Activated CD8-positive, alpha-beta memory T cell treated with anti-CD3 and anti-CD28 coated beads, Interleukin-2, amount 50 U/mL, for 48 hours (primary cell): ENCODE measurements around the gene GTSE1.

ENCODE experiments used
- DNase-seq: peaks from one replicate; pipeline ENCODE4 v3.0.0-alpha.2; 2020

GTSE1 gene

DNA sequence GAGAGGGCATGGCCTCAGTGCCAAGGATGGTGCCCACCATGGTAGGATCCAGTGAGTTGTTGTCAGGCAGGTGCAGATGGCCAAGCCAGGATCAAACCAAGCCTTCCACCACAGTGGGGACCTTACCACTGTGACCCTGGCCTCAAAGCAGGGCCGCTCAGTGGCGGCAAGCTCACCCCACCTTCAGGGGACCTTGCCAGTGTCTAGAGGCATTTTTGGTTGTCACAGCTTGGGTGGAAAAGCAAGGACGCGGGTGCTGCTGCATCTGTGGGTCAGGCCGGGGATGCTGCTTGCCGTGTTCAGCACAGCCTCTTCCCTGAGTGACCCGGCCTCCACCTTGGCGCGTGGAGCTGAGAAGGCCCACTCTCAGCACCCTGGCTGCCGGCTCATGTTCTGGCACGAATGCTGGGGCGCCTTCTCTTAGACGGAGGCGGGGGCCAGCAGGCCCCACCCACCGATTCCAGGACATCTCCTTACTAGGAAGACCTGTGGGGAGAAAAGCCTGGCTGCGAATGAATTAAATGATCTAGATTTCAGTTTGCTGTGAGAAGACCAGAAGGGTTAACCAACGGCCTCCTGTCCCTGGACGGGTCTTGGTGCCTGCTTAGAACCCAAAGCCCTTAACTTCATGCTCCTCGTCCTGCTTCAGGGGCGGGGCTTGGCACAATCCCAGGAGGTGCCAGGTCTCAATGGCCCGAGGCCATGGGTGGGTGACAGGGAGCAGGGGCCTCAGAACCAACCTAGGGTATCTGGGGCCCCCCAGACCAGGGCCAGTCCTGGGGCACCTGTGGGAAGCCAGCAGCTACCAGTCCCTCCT, 57.7 kb downstream of the GTSE1 start:
- DNase-seq: no peak

DNA sequence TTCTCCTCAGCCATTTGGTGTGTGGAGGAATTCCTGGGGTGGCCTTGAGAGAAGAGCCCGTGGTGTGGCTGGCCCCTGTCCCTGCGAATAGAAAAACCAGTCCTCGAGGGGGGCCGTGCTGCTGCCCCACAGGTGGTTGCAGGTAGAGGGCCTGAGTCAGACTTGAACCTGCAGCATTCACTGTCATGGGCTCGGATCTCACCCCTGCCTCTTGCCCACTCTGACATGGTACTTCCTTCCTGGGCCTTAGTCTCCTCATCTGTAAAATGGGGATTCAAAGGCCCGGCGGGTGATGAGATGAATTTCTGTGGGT, 58.3 kb downstream of the GTSE1 start:
- no peak for DNase-seq

DNA sequence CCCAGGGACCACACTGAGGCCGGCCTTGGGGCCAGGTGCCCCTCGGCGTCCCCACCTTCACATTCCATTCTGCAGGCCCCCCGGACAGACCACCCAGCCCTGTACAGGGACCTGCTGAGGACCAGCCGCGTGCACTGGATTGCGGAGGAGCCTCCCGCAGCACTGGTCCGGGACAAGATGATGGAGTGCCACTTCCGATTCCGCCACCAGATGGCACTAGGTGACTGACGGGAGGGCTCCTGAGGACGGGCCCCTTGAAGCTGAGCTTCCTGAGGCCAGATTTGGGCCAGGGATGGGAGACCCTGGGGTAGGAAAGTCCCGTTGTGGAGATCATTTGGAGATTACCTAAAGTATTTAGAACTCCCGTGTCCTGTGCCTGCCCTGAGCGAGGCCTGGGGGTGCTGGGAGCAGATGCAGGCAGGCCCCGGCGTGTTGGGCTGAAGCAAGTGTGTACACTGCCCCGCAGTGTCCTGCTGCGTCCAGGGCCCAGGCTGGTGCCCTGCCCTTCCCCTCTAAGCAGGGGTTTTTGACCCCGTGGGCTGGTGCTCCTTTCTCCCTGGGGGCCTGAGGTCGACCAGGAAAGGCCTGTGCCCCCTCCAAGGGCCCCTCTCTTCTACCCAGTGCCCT, 58.8 kb downstream of the GTSE1 start:
- DNase-seq: peak; percentile 84

DNA sequence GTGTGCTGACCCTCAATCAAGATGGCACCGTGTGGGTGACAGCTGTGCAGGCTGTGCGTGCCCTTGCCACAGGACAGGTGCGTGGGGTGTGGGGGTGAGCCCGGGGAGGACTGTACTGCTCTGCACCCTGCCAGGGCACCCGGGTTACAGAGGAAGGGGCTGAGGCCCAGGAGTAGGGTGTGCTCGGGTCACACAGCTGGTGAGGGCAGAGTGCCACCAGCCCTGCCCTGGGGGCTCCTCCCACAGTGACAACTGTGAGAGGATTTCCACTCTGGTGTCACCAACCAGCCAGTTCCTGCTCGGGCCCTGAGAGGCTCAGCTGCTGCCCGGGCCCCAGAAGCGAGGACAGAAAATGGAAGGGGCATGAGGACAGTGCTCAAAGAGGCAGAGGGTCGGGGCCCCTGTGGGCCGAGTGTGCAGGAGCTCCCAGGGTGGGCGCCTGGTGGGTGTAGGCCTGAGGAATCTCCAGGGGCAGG, 59.4 kb downstream of the GTSE1 start:
- no peak for DNase-seq

DNA sequence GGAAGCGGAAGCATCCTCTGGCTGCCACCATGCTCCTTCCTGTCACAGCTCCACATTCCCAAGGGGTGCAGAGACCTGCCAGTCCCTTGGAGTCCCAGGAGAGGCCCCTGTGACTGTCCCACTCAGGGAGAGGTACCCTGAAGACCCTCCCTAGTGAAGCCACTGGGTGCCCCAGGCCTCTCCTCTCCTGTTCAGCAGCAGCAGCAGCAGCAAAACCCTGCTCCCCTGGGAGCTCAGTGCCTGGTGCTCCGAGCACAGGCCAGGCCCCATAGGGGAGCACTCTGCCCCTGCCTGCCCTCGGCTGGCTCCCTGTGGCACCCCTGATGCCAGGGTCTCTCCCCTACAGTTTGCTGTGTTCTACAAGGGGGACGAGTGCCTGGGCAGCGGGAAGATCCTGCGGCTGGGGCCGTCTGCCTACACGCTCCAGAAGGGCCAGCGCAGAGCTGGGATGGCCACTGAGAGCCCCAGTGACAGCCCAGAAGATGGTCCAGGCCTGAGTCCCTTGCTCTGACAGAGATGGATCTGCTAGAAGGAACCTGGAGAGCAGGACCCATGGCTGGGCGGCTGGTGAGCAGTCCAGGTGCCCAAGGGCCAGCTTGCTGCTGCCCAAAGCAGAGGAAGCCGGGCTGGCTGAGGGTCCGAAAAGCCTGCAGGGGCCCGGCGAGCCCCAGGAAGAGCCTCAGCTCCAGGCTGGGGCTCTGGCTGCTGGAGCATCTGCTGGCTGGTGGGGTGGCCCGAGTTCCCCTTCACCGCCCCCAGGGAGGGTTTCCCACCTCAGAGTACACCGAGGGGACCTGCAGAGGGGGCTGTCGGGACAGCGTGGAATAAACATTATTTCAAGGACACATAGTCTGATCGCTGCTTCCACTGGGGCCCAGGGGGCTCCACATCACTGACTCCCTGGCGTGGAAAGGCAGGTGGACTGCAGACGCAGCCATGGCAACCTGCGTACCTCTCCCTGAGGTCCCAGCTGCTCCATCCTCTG, 60.1 kb downstream of the GTSE1 start:
- DNase-seq: no peak

DNA sequence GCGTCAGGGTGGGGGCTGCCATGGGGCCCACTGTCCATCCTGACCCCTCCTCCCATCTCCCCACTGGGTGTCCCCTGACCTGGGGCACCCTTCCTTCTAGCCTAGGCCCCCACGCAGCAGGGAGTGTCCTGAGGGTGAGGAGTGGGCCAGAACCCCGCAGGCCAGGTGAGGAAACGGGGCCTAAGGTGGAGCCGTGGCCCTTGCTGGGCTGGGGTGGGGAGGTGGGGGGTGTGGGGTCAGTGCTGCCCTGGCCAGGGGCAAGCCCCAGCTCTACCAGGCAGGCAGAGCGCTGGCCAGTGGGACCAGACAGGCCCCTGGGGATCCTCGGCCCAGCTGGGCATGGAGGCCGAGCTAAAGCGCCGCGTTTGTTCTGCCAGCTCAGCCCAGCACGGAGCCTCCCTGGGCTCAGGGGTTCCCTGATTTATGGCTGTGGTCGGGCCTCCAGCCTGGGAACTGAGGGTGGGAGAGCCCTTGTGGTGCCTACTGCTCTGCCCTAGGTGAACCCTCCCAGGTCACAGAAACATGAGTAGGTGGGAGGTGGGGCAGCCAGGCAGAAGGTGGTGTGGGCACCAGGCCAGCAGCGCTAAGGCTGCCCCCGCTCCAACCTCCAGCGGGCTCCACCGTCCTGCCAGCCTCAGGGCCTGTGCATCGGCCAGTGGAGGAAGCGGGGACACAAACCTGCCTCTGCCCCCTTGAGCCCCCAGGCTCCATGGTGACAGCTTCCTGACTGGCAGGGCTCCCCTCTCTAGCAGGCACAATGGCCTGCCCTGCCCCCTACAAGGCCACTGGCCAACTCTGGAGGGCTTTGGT, 61.2 kb downstream of the GTSE1 start:
- no peak for DNase-seq

DNA sequence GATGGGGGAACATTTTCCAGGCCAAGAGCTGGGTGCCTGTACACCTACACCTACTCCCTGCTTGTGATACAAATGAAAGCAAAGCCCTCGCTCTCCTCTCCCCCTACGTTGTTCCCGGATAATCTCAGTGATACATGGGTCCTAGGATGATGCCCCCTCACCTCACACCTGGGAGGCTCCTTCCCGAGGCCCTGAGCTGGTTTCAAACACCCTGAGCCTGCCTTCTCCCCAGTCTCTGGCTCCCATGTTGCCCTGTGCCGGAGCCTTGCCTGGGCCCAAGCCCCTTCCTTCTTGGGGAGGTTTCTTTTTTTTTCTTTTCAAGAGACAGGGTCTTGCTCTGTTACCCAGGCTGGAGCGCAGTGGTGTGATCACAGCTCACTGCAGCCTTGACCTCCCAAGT, 62.1 kb downstream of the GTSE1 start:
- no peak for DNase-seq

DNA sequence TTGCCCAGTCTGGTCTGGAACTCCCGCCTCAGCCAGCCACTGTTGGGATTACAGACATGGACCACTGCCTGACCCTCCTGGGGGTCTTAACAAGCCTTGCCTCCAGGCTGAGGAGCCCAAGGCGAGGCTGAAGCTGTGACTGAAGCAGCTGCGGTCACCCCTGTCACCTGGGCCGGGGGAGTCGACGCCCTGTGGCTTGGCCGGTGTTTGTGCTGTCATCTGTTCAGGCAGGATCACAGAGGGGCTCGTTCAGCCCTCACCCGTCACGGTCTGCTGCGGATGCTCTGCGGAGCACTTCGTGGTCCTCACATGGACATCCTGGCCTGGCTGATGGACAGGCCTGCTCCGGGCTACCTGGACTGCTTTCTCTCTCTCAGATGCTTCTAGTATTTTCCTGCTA, 62.7 kb downstream of the GTSE1 start:
- DNase-seq: no peak

DNA sequence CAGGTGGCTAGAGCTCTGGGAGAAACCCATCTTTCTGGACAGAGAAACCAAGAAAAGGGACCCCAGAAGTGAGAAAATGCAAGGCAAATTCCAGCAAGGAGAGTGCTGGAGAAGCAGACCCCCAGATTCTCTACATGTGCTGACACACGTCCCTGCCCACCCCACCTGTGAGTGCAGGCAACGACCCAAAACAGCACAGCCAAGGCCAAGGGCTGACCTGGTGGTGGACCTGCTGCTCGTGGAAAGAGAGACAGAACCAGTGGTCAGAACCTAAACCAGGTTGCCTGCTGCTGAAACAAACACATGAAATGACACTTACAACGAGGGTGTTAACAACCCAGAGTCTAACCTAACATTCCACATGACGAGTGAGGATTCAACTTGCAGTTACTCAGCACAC, 63.4 kb downstream of the GTSE1 start:
- no peak for DNase-seq

DNA sequence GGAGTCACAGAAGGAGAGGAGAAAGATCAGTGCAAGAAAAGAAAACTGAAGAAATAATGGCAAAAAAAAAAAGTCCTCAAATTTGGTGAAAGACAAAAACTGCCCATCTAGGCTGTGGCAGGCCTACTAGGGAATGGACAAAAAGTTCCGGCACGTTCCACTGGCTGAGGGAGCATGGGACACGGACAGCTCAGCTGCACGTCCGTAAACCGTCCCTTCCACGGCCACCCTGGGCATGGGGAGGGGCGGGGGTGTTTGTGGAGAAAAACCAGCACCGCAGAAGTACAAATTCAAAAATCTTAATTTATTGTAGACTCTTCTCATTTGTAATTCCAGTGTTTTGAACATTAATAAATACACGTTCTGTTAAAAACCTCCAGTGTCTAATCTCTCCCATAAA, 64.2 kb downstream of the GTSE1 start:
- DNase-seq: no peak

DNA sequence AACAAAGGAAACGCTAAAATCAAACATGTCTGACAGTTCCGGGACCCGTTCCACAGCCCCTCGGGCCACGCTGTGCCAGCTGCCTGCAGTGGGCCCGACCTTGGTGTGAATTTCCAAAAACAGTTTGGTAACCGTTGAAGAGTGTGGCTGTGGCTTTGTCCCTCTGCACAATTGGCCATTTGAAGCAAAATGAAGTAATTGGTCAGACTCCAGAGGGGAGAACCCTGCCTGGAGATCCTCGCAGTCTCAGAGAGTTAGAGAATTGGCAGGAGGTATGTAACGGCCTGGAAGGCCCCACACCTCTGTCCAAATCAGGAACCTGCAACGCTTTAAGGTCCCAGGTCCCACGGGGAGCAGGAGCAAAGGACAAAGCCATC, 65.1 kb downstream of the GTSE1 start:
- no peak for DNase-seq

DNA sequence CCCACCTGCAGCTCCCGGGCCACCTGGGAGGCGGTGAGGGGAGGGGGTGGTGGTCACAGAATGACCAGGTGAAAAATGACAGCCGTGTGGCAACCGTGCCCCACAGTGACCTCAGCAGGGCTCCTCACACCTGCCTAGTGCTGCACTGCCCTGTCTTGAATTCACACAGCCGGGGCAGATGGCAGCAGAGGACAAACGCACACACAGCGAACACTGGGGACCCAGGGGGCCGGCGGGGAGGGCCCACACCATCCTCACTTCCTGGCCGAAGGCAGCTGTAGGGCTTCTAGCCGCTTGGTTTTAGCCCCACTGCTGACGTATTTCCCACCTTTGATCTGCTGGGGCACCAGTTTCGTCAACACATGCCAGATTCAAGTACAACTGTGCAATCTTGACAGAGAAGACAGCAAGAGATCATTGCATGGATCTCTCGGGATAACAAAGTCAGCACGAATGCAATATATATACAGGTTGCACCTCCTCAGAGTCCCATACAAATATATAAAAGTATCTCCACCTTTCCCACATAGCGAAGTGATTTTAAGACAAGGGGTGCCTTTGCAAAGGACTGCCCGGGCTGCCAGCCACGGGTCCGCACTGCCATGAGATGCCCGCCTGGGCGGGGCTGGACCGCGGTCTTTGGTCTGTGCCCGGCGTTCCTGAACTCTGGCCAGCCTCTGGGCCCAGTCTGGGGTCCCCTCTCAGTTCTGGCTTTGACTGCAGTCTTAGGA, 65.7 kb downstream of the GTSE1 start:
- DNase-seq: no peak

DNA sequence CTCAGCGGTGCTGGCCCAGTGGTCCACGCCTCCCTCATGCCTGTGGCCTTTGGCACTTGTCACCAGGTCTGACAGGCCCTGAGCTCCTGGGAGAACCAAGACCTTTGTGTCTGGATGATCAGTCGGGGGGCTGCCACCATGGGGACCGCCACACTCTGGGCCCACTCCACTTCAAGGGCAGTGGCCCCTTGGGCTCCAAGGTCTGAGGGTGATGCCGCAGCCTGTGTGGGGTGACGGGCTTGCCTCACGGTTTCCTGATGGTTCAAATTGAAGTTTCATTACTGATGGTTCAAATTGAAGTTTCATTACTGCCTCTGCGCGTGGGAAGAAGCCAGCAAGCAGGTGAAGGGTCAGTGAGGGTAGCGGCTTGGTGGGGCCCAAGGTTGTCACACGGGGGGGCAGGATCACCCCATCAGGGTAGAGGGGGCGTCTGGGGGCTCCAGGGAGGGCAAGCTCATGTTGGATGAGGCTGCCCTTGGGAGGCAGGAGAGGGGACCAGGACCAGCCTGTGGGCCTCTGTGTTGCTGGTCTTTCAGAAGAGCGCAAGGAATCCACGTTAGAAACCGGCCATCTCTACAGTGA, 66.4 kb downstream of the GTSE1 start:
- no peak for DNase-seq

DNA sequence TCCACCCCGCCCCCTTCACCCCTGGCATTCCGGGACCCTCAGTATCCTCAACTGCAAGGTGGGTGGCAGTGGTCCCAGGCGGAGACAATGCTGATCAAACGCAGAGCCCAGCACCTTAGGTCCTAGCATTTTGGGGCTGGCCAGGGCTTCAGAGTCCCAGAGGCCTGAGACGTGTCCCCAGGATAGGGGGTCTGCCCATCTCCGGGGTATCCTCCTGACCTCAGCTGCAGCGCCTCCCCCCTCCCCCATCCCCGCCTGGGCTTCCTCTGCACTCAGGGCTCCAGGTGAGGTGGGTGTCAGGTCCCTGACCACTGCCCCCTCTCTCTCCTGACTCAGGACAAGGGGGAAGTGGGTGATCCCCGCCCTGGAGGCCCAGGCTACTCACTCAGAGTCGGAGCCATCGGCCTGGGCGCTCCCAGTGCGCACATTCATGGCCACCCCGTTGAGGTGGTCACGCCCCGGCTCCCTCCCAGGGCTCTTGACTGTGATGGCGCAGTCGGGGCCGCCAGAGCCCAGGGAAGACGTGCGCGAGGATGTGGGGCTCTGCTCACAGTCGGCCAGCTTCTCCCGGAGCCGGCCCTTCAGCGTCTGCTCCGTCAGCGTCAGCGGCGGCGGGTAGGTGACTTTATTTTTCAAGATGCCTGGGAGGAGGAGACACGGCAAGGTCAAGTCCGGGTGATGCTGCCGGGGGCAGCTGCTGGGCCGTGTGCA, 67.1 kb downstream of the GTSE1 start:
- DNase-seq: no peak

DNA sequence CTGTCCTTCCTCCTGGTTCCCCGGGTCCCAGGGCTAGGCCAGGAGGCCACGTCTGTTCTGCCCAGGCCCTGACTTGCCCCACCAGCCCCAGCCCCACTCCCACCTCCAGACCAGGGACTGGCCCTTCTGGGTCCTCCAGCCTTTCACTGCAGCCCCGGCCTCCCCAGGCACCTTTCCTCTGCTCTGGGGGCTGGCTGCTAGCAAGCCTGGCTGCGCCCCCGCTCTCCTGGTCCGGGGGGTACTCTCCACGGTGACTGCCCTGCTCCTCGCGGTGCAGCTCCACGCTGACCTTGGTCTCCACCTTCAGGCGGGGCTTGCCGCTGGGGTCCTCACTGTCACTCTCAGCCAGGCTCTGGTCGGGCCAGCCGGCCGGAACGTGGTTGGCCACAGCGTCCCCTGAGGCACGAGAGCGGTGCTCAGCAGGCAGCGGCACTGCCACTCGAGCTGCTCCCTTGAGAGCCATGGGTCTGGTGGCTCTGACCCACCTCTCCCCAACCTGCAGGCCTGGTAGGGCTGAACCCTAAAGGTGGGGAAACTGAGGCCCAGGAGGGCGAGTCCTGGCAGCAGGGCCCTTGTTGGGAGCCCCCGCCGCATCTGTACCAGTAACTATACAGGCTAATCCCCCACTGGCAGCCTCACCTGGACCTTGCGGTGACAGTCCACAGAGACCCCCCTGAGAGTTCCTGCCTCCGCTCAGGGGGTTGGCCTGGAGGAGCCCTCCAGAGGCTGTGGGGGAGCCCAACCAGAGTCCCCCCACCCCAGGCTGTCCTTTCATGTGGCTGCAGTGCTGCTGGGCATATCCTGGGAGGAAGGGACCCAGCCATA, 67.9 kb downstream of the GTSE1 start:
- DNase-seq: no peak

DNA sequence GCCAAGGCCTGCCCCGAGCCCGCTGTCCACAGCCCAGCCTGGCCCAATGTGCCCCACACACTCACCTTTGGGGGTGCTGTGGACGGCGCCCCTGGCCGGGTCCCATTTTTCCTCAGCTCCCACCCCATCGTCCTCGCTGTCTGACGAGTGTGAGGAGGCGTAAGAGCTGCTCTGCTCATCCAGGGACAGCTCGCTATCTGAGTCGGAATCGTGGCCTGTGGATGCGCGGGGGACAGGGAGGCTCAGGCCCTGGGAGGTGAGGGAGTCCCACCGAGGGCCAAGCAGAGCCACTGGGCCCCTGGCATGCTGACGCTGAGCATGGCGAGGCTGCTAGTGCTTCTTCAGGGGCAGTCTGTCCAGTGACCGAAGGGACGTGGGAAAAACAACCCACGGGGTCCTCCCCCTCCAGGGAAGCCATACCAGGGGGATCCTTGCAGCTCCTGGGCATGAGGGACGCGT, 68.5 kb downstream of the GTSE1 start:
- no peak for DNase-seq

DNA sequence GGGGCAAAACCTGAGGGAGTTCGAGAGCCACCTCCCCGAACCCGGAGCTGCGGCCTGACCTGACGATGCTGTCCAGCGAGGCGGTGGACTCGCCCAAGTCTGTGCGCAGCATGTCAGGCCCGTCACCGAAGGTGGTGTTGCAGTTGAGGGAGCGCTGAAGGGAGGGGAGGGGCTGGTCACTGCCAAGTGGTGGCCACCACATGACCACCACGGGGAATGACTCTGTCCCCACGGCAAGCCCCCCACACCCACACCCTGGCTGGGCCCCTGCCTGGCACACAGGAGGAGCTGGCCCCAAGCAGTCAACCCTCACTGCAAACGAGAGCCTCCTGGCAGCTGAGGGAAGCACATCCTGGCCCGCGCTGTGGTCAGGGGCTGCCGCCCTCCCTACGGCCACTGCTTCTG, 69.7 kb downstream of the GTSE1 start:
- DNase-seq: no peak

DNA sequence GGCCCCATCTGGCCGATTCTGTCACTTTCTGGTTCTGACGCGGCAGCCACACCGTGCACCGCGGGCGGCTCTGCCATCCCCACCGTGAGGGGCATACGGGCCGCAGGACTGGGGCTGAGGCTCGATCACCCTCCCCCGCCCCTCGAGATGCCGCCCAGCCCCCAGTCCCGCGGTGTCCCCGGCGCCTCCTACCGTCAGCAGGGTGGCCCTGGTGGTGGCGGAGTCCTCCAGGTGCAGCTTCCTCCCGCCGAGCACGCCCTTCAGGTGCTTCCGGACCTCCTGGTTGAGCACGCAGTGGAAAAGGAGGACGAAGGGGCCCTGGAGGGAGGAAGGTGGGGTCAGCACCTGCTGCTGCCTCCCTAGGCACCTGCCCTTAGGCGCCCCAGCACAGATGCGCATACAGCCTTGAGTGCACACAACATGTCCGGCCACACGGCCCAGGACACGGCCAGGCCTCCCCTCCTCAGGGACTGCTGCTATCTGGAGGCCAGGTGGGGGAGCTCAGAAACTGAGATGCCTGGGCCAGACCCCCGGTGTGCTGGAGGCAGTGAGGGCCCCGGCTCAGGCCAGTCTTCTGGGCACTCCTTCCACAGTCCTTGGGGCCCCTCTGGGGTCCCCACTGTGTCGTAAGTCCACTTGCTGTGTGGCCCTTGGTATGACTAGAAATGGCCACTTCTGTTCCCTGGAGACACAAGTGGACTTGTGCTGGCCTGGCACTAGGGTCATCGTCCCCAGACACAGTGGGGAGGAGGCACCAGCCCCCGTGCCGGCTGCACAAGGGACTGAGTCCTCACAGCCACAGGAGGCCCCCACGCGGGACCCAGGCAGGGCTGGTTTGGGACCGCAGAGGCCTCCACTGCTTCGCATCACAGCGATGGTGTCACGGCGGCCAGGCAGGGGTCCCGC, 70.4 kb downstream of the GTSE1 start:
- no peak for DNase-seq

DNA sequence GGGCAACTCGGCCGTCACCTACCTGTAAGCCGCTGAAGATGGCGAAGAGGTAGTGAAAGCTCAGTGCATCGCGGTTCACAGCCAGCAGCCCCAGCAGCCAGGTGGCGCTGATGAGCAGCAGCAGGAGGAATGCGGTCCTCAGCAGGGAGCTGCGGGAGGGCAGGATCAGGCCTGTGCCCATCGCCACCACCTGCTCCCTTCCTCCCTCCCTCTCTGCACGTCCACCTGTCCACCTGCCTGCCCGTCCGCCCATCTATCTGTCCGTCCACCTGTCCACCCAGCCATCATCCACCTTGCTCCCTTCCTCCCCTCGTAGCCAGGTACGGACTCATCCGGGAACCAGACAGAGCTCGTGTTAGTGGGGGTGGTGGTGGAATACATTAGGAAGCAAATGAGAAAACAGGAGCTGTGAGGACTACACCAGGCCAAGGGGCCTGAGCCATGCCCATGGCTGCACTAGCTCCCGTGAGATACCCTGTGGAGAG, 71.1 kb downstream of the GTSE1 start:
- peak; percentile 88 for DNase-seq
